CD14-positive monocyte (primary cell): Measurements from ENCODE around the gene PER2. TPM values are rescaled to one million over a fixed set of nuclear protein-coding genes. Genes with fewer than 3 reads are reported as not detected.
A peak's percentile ranks its signal among the peaks of the same experiment; 100 is the strongest.

ENCODE experiments used
- DNase-seq, 3 donors: peaks; one replicate each; pipeline ENCODE4 v3.0.0-alpha.2; 2011 to 2022
- H2AFZ ChIP-seq: 2 replicates; pipeline ENCODE4 v1.6.0; 2012; ENCODE audit warnings: mild to moderate bottlenecking, low read depth, low read length, inconsistent platforms; ENCODE audit not compliant: insufficient read depth, poor library complexity, severe bottlenecking
- H3K27ac ChIP-seq, 2 donors: 1 replicate in 1 of 2; 2 replicates in 1 of 2; pipeline ENCODE4 v1.5.1; 2012 to 2013; ENCODE audit warnings: low read length in 2 of 2, control low read depth in 1 of 2, inconsistent platforms in 1 of 2, low read depth in 1 of 2, mild to moderate bottlenecking in 1 of 2
- H3K27me3 ChIP-seq, 2 donors: one replicate each; pipeline versions ENCODE4 v1.6.0 to v1.6.1; 2011 to 2013; ENCODE audit warnings: low read length in 2 of 2; ENCODE audit not compliant: control insufficient read depth in 2 of 2, insufficient read depth in 2 of 2
- H3K36me3 ChIP-seq, 2 donors: replicated peaks in 1 of 2; 1 replicate in 1 of 2; 2 replicates in 1 of 2; pipeline versions ENCODE4 v1.5.1 to v1.6.1; 2012 to 2013; ENCODE audit warnings: low read length in 2 of 2, control low read depth in 1 of 2, inconsistent platforms in 1 of 2, mild to moderate bottlenecking in 1 of 2; ENCODE audit not compliant: insufficient read depth in 2 of 2, control insufficient read depth in 1 of 2
- H3K4me1 ChIP-seq, 2 donors: 1 replicate in 1 of 2; 2 replicates in 1 of 2; pipeline versions ENCODE4 v1.5.1 to v1.6.1; 2012 to 2013; ENCODE audit warnings: low read length in 2 of 2, control low read depth in 1 of 2, inconsistent platforms in 1 of 2, mild to moderate bottlenecking in 1 of 2, moderate library complexity in 1 of 2; ENCODE audit not compliant: insufficient read depth in 2 of 2, control insufficient read depth in 1 of 2
- H3K4me2 ChIP-seq: replicated peaks from 2 replicates; pipeline ENCODE3; 2012; ENCODE audit warnings: low read length, moderate library complexity, mild to moderate bottlenecking; ENCODE audit not compliant: poor library complexity, severe bottlenecking; ENCODE audit errors: extremely low read depth
- H3K4me3 ChIP-seq, 3 experiments: fragments of 200-600 bp in 1 of 3; sonication (generic) in 1 of 3; replicated peaks in 1 of 3; 1 replicate in 2 of 3; 2 replicates in 1 of 3; pipeline ENCODE4 v1.5.1; 2011 to 2013; ENCODE audit warnings: low read length in 3 of 3, mild to moderate bottlenecking in 3 of 3, control low read depth in 2 of 3, low read depth in 2 of 3, inconsistent platforms in 1 of 3, moderate library complexity in 1 of 3
- H3K79me2 ChIP-seq: 2 replicates; pipeline ENCODE4 v1.6.0; 2012; ENCODE audit warnings: mild to moderate bottlenecking, control low read depth, inconsistent platforms, low read length, moderate library complexity; ENCODE audit not compliant: insufficient read depth
- H3K9ac ChIP-seq: 2 replicates; pipeline ENCODE4 v1.6.0; 2017; ENCODE audit warnings: low read length, mild to moderate bottlenecking; ENCODE audit not compliant: insufficient read depth, poor library complexity, severe bottlenecking
- H3K9me3 ChIP-seq, 2 donors: replicated peaks in 1 of 2; 1 replicate in 1 of 2; 2 replicates in 1 of 2; pipeline versions ENCODE4 v1.5.1 to v1.6.1; 2012 to 2013; ENCODE audit warnings: low read length in 2 of 2, control low read depth in 1 of 2; ENCODE audit not compliant: control insufficient read depth in 1 of 2, insufficient read depth in 1 of 2
- H4K20me1 ChIP-seq: 2 replicates; pipeline ENCODE4 v1.6.0; 2012; ENCODE audit warnings: mild to moderate bottlenecking, low read length, control low read depth, moderate library complexity; ENCODE audit not compliant: insufficient read depth
- H3K27ac Mint-ChIP-seq, 7 donors: one replicate each; pipeline ENCODE4 v1.8.0; 2020; ENCODE audit warnings: mild to moderate bottlenecking in 7 of 7, mixed read lengths in 7 of 7, moderate library complexity in 6 of 7, inconsistent platforms in 2 of 7
- H3K27me3 Mint-ChIP-seq, 3 donors: one replicate each; pipeline ENCODE4 v1.8.0; 2021 to 2022; ENCODE audit warnings: low read depth in 3 of 3, mild to moderate bottlenecking in 3 of 3, mixed read lengths in 3 of 3, moderate library complexity in 3 of 3, inconsistent platforms in 1 of 3
- H3K36me3 Mint-ChIP-seq, 2 donors: one replicate each; pipeline ENCODE4 v1.8.0; 2020; ENCODE audit warnings: mixed read lengths in 2 of 2, inconsistent platforms in 1 of 2, mild to moderate bottlenecking in 1 of 2
- H3K4me1 Mint-ChIP-seq: one replicate; pipeline ENCODE4 v1.8.0; 2020; ENCODE audit warnings: mild to moderate bottlenecking, mixed read lengths
- H3K4me3 Mint-ChIP-seq, 2 donors: one replicate each; pipeline ENCODE4 v1.8.0; 2020; ENCODE audit warnings: mild to moderate bottlenecking in 2 of 2, mixed read lengths in 2 of 2, moderate library complexity in 1 of 2
- H3K9me3 Mint-ChIP-seq, 7 donors: one replicate each; pipeline ENCODE4 v1.8.0; 2020 to 2022; ENCODE audit warnings: mixed read lengths in 7 of 7, mild to moderate bottlenecking in 6 of 7, moderate library complexity in 6 of 7, inconsistent platforms in 2 of 7
- CTCF ChIP-seq: fragments of 200-600 bp; IDR thresholded peaks from one replicate; pipeline ENCODE4 v1.8.0; 2022; ENCODE audit warnings: antibody characterized with exemption, mild to moderate bottlenecking
- WGBS: methylation state at CpG from one replicate; pipeline ENCODE4 v1.1.5; 2013; ENCODE audit warnings: missing lambda C conversion rate; ENCODE audit not compliant: insufficient coverage; 5-methylcytosine and 5-hydroxymethylcytosine counted together
- intact Hi-C, 2 donors: fragments of 100-400 bp; cut with micrococcal nuclease; formaldehyde crosslinking; loops; one replicate each; pipeline versions ENCODE4 v1.15.0 to v1.15.1; 2023
- polyA plus RNA-seq, 3 donors: library from polyadenylated mRNA; depleted of rRNA in 1 of 3; unstranded in 2 of 3; stranded (reverse) in 1 of 3; fragments of 300-500 nt in 2 of 3; fragments of >200 nt in 1 of 3; fragmentation: Illumina TruSeq in 2 of 3; gene quantifications; 1 replicate in 2 of 3; 2 replicates in 1 of 3; pipeline ENCODE4 v1.2.3, GENCODE V29; 2012 to 2021

The PER2 gene
- polyA plus RNA-seq, 3 donors: 1.6 to 5.6 (median 3.1) TPM

GRCh38 chr2:238239863-238240756 lies 48.3 kb downstream of the PER2 start, which contains the start of gene HES6:
Gene HES6 (minus strand): TSS chr2:238240038. CDS start chr2:238239905, 133 bp downstream.
- intact Hi-C loops: loop anchor here (5.0 to 10.0 kb wide), 3 partner anchors 38 to 275 kb away; partner anchors contain the start of genes ILKAP (in 2 of the 2), SCLY (in 1 of the 2) and UBE2F (in 1 of the 2)
- H3K4me2 ChIP-seq: peak within 1 kb of the TSS; percentile 84
- Mint-ChIP-seq H3K4me1 (peaks cover 21% of the 10 kb centered on the region), H3K9me3 (peaks cover 0 to 17% (median 9%) of the 10 kb centered on the region in 7 donors), H3K36me3 (peaks cover 9 to 18% of the 10 kb centered on the region in 2 donors), H3K27me3 (peaks cover 55 to 73% (median 57%) of the 10 kb centered on the region in 3 donors), H3K4me3 (peak within 1 kb of the TSS; percentile 80 to 96), H3K27ac (peak within 1 kb of the TSS in 1 of 7 donors; percentile 62)
- 2% methylated on average over 101 of the region's 105 CpGs for WGBS
- no peaks in the 10 kb centered on the region for H4K20me1 ChIP-seq
- no peaks in the 10 kb centered on the region for H3K79me2 ChIP-seq
- H3K36me3 ChIP-seq: peaks cover 6 to 8% of the 10 kb centered on the region in 2 donors
- no peak for TF ChIP-seq CTCF
- H3K9ac ChIP-seq: peak within 1 kb of the TSS; percentile 49
- peaks cover 20 to 31% of the 10 kb centered on the region in 2 donors for H3K4me1 ChIP-seq
- H3K4me3 ChIP-seq: peak within 1 kb of the TSS; percentile 30 to 74 (median 44)
- peak; percentile 76 to 89 (median 85) for DNase-seq
- H2AFZ ChIP-seq: peak within 1 kb of the TSS; percentile 84
- no peak within 1 kb of the TSS for H3K27ac ChIP-seq
- H3K27me3 ChIP-seq: peaks cover 30 to 66% of the 10 kb centered on the region in 2 donors
- H3K9me3 ChIP-seq: peaks cover 8 to 12% of the 10 kb centered on the region in 2 donors

DNA sequence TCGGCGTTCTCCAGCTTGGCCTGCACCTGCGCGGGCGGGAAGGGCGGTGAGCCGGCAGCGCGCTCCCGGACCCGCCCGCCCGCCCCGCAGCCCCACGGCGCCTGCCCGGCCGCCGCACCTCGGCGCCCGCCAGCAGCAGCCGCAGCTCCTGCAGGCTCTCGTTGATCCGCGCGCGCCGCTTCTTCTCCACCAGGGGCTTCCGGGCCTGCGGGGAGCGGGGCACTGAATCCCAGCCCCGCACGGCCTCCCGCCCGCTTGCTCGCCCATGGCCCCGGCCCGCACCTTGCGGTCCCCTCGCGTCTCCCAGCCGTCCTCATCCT lies 48.9 kb downstream of the PER2 start:
- Mint-ChIP-seq H3K27me3 (peaks cover 57 to 77% (median 58%) of the 10 kb centered on the region in 3 donors), H3K36me3 (peaks cover 5 to 17% of the 10 kb centered on the region in 2 donors), H3K9me3 (peaks cover 0 to 17% (median 9%) of the 10 kb centered on the region in 7 donors), H3K27ac (no peak overlapping the region), H3K4me3 (peak overlapping the region in 1 of 2 donors; percentile 21), H3K4me1 (peaks cover 26% of the 10 kb centered on the region)
- H3K27ac ChIP-seq: no peak overlapping the region
- peaks cover 26 to 36% of the 10 kb centered on the region in 2 donors for H3K4me1 ChIP-seq
- H3K4me3 ChIP-seq: peak overlapping the region in 2 of 3 experiments; percentile 44 to 74
- peaks cover 8 to 12% of the 10 kb centered on the region in 2 donors for H3K9me3 ChIP-seq
- peak overlapping the region; percentile 84 for H2AFZ ChIP-seq
- H3K27me3 ChIP-seq: peaks cover 30 to 66% of the 10 kb centered on the region in 2 donors
- H3K79me2 ChIP-seq: no peaks in the 10 kb centered on the region
- peak overlapping the region; percentile 49 for H3K9ac ChIP-seq
- intact Hi-C loops: loop anchor here (5.0 to 10.0 kb wide), 2 partner anchors 37 to 275 kb away; partner anchors contain the start of genes ILKAP (in 1 of the 2) and UBE2F (in 1 of the 2)
- WGBS: under 1% methylated on average over 38 of the region's 43 CpGs
- no peaks in the 10 kb centered on the region for H4K20me1 ChIP-seq
- peak in 1 of 3 donors; percentile 13 for DNase-seq
- H3K4me2 ChIP-seq: peak overlapping the region; percentile 84
- H3K36me3 ChIP-seq: peaks cover 5 to 6% of the 10 kb centered on the region in 2 donors
- no peak for TF ChIP-seq CTCF
